Measurements from ENCODE around the gene LRBA.
"Not testable (repeated sequence)": the region's sequence is repeated elsewhere in the genome, so short reads cannot be mapped to it uniquely, and the experiment has no call there.

Gene LRBA

DNA sequence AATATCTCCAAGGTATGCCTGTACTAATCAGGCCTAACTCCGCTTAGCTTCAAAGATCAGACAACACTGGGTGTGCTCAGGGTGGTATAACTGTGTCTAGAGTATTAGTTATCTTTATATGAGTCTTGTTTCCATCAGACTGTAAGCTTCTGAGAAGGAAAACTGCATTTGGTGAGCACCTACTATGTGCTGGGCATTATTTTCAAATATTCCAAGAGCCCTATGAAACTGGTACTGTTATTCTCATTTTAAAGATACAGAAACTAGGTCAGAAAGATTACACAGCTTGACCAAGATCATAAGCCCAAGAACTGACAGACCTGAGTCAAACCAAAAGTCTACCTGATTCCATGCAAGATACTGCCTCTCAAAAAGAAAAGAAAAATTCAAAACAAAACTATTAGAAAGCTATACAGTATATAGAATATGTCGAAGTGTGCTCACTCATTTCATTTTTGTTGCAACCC, 44.4 kb downstream of the LRBA start:
- H3K9ac ChIP-seq (ENCODE audit: low read length), result no peak overlapping the region
- no peak overlapping the region for H3K4me3 ChIP-seq (ENCODE audit: low read depth in 1 of 2, low read length in 2 of 2)
- no peaks in the 10 kb centered on the region for H3K9me3 ChIP-seq (ENCODE audit: low read length)
- peaks cover 4% of the 10 kb centered on the region for H3K4me1 ChIP-seq (ENCODE audit: insufficient read depth, low read length)
- H3K27ac ChIP-seq (ENCODE audit: low read depth, low read length), result no peak overlapping the region
- H3K27me3 ChIP-seq (ENCODE audit: control insufficient read depth in 1 of 2, insufficient read depth in 2 of 2, low read length in 2 of 2), result no peaks in the 10 kb centered on the region
- no peaks in the 10 kb centered on the region for H3K36me3 ChIP-seq (ENCODE audit: insufficient read depth, low read length)

DNA sequence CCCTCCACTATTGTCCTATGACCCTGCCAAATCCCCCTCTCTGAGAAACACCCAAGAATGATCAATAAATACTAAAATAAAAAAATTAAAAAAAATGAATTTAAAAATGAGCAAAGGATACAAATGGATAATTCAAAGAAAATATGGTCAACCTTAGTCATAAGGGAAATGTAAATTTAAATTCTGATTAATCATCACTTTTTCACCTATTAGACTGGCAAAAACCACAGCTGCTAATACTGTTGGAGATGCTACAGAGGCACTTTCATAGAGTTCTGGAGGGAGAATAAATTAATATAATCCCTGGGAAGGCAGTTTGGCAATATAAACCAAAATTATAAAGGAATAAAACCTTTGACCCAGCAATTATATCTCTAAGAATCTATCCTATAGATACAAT, 50.3 kb downstream of the LRBA start:
- Histone ChIP-seq H3K27me3 (ENCODE audit: control insufficient read depth in 1 of 2, insufficient read depth in 2 of 2, low read length in 2 of 2) (no peaks in the 10 kb centered on the region), H3K4me1 (ENCODE audit: insufficient read depth, low read length) (no peaks in the 10 kb centered on the region), H3K27ac (ENCODE audit: low read depth, low read length) (no peak overlapping the region), H3K36me3 (ENCODE audit: insufficient read depth, low read length) (no peaks in the 10 kb centered on the region), H3K9me3 (ENCODE audit: low read length) (no peaks in the 10 kb centered on the region), H3K9ac (ENCODE audit: low read length) (no peak overlapping the region), H3K4me3 (ENCODE audit: low read depth in 1 of 2, low read length in 2 of 2) (no peak overlapping the region)

DNA sequence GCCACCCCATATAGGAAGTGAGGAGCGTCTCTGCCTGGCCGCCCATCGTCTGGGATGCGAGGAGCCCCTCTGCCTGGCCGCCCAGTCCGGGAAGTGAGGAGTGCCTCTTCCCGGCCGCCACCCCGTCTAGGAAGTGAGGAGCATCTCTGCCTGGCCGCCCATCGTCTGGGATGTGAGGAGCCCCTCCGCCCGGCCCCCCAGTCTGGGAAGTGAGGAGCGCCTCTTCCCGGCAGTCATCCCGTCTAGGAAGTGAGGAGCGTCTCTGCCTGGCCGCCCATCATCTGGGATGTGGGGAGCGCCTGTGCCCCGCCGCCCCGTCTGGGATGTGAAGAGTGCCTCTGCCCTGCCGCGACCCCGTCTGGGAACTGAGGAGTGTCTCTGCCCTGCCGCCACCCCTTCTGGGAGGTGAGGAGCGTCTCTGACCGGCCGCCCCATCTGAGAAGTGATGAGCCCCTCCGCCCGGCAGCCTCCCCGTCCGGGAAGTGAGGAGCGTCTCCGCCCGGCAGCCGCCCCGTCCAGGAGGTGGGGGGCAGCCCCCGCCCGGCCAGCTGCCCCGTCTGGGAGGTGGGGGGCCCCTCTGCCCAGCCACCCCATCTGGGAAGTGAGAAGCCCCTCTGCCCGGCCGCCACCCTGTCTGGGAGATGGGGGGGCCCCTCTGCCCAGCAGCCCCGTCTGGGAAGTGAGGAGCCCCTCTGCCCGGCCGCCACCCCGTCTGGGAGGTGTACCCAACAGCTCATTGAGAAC, 51.3 kb downstream of the LRBA start:
- not testable (repeated sequence) for H3K27me3 ChIP-seq (ENCODE audit: control insufficient read depth in 1 of 2, insufficient read depth in 2 of 2, low read length in 2 of 2); H3K27ac ChIP-seq (ENCODE audit: low read depth, low read length); H3K36me3 ChIP-seq (ENCODE audit: insufficient read depth, low read length); H3K9ac ChIP-seq (ENCODE audit: low read length); H3K9me3 ChIP-seq (ENCODE audit: low read length); H3K4me1 ChIP-seq (ENCODE audit: insufficient read depth, low read length); H3K4me3 ChIP-seq (ENCODE audit: low read depth in 1 of 2, low read length in 2 of 2)

- H3K4me1 ChIP-seq (ENCODE audit: insufficient read depth, low read length), result no peaks in the 10 kb centered on the region
- H3K9ac ChIP-seq (ENCODE audit: low read length), result no peak overlapping the region
- no peaks in the 10 kb centered on the region for H3K9me3 ChIP-seq (ENCODE audit: low read length)
- no peaks in the 10 kb centered on the region for H3K36me3 ChIP-seq (ENCODE audit: insufficient read depth, low read length)
- H3K27me3 ChIP-seq (ENCODE audit: control insufficient read depth in 1 of 2, insufficient read depth in 2 of 2, low read length in 2 of 2), result no peaks in the 10 kb centered on the region
- no peak overlapping the region for H3K27ac ChIP-seq (ENCODE audit: low read depth, low read length)
- no peak overlapping the region for H3K4me3 ChIP-seq (ENCODE audit: low read depth in 1 of 2, low read length in 2 of 2)
Measured at GRCh38 chr4:150962245-150962644, 52.8 kb downstream of the LRBA start.

GRCh38 chr4:150961566-150961965, 53.5 kb downstream of the LRBA start:
- no peaks in the 10 kb centered on the region for H3K27me3 ChIP-seq (ENCODE audit: control insufficient read depth in 1 of 2, insufficient read depth in 2 of 2, low read length in 2 of 2)
- no peaks in the 10 kb centered on the region for H3K4me1 ChIP-seq (ENCODE audit: insufficient read depth, low read length)
- no peaks in the 10 kb centered on the region for H3K36me3 ChIP-seq (ENCODE audit: insufficient read depth, low read length)

DNA sequence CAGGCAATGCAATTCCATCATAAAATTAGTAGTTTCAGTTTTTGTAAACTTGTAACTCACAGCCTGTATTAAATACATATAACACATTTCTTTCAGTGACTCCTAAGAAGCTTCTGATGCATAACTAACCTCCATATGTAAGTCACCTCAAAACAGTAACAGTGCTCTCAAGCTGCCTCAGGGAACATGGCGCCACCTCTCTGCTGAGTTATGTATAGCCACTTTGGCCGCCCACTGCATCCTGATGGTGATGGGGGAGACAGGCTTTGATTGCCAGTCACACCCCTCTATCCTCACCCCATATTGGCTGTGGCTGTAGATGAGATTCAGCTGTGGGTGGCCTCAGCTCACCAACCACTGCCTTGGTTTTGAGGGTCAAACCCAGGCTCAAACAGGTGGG, 54.3 kb downstream of the LRBA start:
- H3K9ac ChIP-seq (ENCODE audit: low read length), result no peak overlapping the region
- no peaks in the 10 kb centered on the region for H3K9me3 ChIP-seq (ENCODE audit: low read length)
- no peak overlapping the region for H3K4me3 ChIP-seq (ENCODE audit: low read depth in 1 of 2, low read length in 2 of 2)
- no peaks in the 10 kb centered on the region for H3K4me1 ChIP-seq (ENCODE audit: insufficient read depth, low read length)
- H3K36me3 ChIP-seq (ENCODE audit: insufficient read depth, low read length), result no peaks in the 10 kb centered on the region
- no peaks in the 10 kb centered on the region for H3K27me3 ChIP-seq (ENCODE audit: control insufficient read depth in 1 of 2, insufficient read depth in 2 of 2, low read length in 2 of 2)
- no peak overlapping the region for H3K27ac ChIP-seq (ENCODE audit: low read depth, low read length)

More at GRCh38 chr4:150961566-150961965, 53.5 kb downstream of the LRBA start:
- Histone ChIP-seq H3K9ac (ENCODE audit: low read length) (no peak overlapping the region), H3K4me3 (ENCODE audit: low read depth in 1 of 2, low read length in 2 of 2) (no peak overlapping the region), H3K27ac (ENCODE audit: low read depth, low read length) (no peak overlapping the region), H3K9me3 (ENCODE audit: low read length) (no peaks in the 10 kb centered on the region)

GRCh38 chr4:150960079-150960478, 55.0 kb downstream of the LRBA start:
- Histone ChIP-seq H3K4me3 (ENCODE audit: low read depth in 1 of 2, low read length in 2 of 2) (no peak overlapping the region), H3K27me3 (ENCODE audit: control insufficient read depth in 1 of 2, insufficient read depth in 2 of 2, low read length in 2 of 2) (no peaks in the 10 kb centered on the region), H3K36me3 (ENCODE audit: insufficient read depth, low read length) (no peaks in the 10 kb centered on the region), H3K9me3 (ENCODE audit: low read length) (no peaks in the 10 kb centered on the region), H3K4me1 (ENCODE audit: insufficient read depth, low read length) (no peaks in the 10 kb centered on the region), H3K9ac (ENCODE audit: low read length) (no peak overlapping the region), H3K27ac (ENCODE audit: low read depth, low read length) (no peak overlapping the region)

DNA sequence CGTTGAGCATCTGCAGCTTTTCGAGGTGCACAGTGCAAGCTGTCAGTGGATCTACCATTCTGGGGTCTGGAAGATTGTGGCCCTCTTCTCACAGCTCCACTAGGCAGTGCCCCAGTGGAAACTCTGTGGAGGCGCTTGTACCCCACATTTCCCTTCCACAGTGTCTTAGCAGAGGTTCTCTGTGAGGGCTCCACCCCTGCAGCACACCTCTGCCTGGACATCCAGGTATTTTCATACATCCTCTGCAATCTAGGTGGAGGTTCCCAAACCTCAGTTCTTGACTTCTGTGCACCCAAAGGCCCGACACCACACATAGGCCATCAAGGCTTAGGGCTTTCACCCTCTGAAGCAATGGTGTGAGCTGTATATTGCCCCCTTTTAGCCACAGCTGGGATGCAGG, 57.1 kb downstream of the LRBA start:
- not testable (repeated sequence) for H3K27me3 ChIP-seq (ENCODE audit: control insufficient read depth in 1 of 2, insufficient read depth in 2 of 2, low read length in 2 of 2); H3K9me3 ChIP-seq (ENCODE audit: low read length); H3K4me3 ChIP-seq (ENCODE audit: low read depth in 1 of 2, low read length in 2 of 2); H3K36me3 ChIP-seq (ENCODE audit: insufficient read depth, low read length); H3K9ac ChIP-seq (ENCODE audit: low read length); H3K4me1 ChIP-seq (ENCODE audit: insufficient read depth, low read length); H3K27ac ChIP-seq (ENCODE audit: low read depth, low read length)

- H3K4me1 ChIP-seq (ENCODE audit: insufficient read depth, low read length); H3K9me3 ChIP-seq (ENCODE audit: low read length); H3K27ac ChIP-seq (ENCODE audit: low read depth, low read length); H3K9ac ChIP-seq (ENCODE audit: low read length); H3K27me3 ChIP-seq (ENCODE audit: control insufficient read depth in 1 of 2, insufficient read depth in 2 of 2, low read length in 2 of 2); H3K4me3 ChIP-seq (ENCODE audit: low read depth in 1 of 2, low read length in 2 of 2); H3K36me3 ChIP-seq (ENCODE audit: insufficient read depth, low read length): not testable (repeated sequence)
Measured at GRCh38 chr4:150957095-150957494, 58.0 kb downstream of the LRBA start.

DNA sequence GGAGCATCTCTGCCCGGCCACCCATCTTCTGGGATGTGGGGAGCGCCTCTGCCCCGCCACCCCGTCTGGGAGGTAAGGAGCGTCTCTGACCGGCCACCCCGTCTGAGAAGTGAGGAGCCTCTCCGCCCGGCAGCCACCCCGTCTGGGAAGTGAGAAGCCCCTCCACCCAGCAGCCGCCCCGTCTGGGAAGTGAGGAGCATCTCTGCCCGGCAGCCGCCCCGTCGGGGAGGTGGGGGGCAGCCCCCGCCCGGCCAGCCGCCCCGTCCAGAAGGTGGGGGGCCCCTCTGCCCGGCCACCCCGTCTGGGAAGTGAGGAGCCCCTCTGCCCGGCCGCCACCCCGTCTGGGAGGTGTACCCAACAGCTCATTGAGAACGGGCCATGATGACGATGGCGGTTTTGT, 61.2 kb downstream of the LRBA start:
- H3K9me3 ChIP-seq (ENCODE audit: low read length); H3K27ac ChIP-seq (ENCODE audit: low read depth, low read length); H3K27me3 ChIP-seq (ENCODE audit: control insufficient read depth in 1 of 2, insufficient read depth in 2 of 2, low read length in 2 of 2); H3K4me1 ChIP-seq (ENCODE audit: insufficient read depth, low read length); H3K4me3 ChIP-seq (ENCODE audit: low read depth in 1 of 2, low read length in 2 of 2); H3K36me3 ChIP-seq (ENCODE audit: insufficient read depth, low read length); H3K9ac ChIP-seq (ENCODE audit: low read length): not testable (repeated sequence)

DNA sequence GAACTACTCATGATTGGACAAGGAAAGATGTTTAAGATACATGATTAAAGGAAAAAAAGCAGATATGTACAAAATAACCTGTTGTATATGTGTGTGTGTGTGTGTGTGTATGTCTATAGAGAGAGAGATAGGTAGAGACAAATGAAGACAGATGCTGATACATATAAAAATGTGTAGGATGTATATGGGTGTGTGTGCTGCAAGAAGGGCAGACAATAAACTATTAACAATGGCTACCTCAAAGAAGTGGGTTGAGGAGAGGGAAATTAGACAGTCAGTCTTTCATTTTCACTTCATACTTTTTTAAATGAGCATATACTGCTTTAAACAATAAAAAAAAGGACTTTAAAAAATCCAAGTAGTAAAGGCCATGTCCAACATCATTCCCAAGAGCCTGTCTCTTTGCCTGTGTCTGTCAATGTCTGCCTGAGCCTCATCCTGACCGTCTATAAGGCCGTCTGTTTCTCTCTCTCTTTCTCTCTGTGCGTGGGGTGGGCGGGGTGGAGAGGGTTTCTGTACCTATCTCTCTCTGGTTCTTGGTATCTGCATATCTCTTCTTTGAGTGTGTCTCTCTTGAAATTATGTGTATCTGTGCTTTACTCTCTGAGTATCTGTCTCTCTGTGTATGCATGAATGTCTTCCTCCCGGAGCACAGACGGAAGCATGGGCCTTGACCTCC, 62.8 kb downstream of the LRBA start:
- Histone ChIP-seq H3K27me3 (ENCODE audit: control insufficient read depth in 1 of 2, insufficient read depth in 2 of 2, low read length in 2 of 2) (no peaks in the 10 kb centered on the region), H3K27ac (ENCODE audit: low read depth, low read length) (no peak overlapping the region), H3K4me3 (ENCODE audit: low read depth in 1 of 2, low read length in 2 of 2) (no peak overlapping the region), H3K9me3 (ENCODE audit: low read length) (no peaks in the 10 kb centered on the region), H3K36me3 (ENCODE audit: insufficient read depth, low read length) (no peaks in the 10 kb centered on the region), H3K9ac (ENCODE audit: low read length) (no peak overlapping the region), H3K4me1 (ENCODE audit: insufficient read depth, low read length) (no peaks in the 10 kb centered on the region)
